Measurements from ENCODE around the gene DCST1. TPM values are rescaled to one million over a fixed set of nuclear protein-coding genes. Genes with fewer than 3 reads are reported as not detected.

DCST1 gene
- total RNA-seq, 4 donors from 2014 or later, result 0.42 TPM; not detected in 3

GRCh38 chr1:154989195-154989860 lies 44.3 kb upstream of the DCST1 start:
- Histone ChIP-seq H3K9me3 (no peaks in the 10 kb centered on the region), H3K36me3 (peaks cover 7 to 66% (median 60%) of the 10 kb centered on the region in 4 donors), H3K27ac (replicated peaks in 1 of 4) (no peak overlapping the region), H3K27me3 (no peaks in the 10 kb centered on the region), H3K4me3 (no peak overlapping the region), H3K4me1 (peaks cover 3 to 23% (median 12%) of the 10 kb centered on the region in 4 donors)
- no peak for TF ChIP-seq CTCF (IDR thresholded peaks at IDR 0.05)
- no peak for TF ChIP-seq EP300 (IDR thresholded peaks at IDR 0.05)
- TF ChIP-seq POLR2A (IDR thresholded peaks at IDR 0.05; ENCODE audit: low read depth), result no peak
- TF ChIP-seq POLR2AphosphoS5 (IDR thresholded peaks at IDR 0.05), result no peak
- whole genome bisulfite sequencing, result 83% methylated on average over 3 of the region's 3 CpGs
- DNase-seq (ENCODE audit: extremely low spot score), result no peak
- intact Hi-C loops (cut with DNase I), result no loop called here

- DNase-seq (ENCODE audit: extremely low spot score), result no peak
- Histone ChIP-seq H3K9me3 (no peaks in the 10 kb centered on the region), H3K27me3 (no peaks in the 10 kb centered on the region), H3K4me3 (no peak overlapping the region), H3K27ac (replicated peaks in 1 of 4) (no peak overlapping the region), H3K4me1 (peaks cover 0 to 18% (median 10%) of the 10 kb centered on the region in 4 donors), H3K36me3 (peaks cover 7 to 66% (median 60%) of the 10 kb centered on the region in 4 donors)
- TF ChIP-seq EP300 (IDR thresholded peaks at IDR 0.05) (no peak), POLR2AphosphoS5 (IDR thresholded peaks at IDR 0.05) (no peak), POLR2A (IDR thresholded peaks at IDR 0.05; ENCODE audit: low read depth) (no peak), CTCF (IDR thresholded peaks at IDR 0.05) (no peak)
- 90% methylated on average over 8 of the region's 8 CpGs for WGBS
- intact Hi-C loops (cut with DNase I), result no loop called here
These were observed 43.3 kb upstream of the DCST1 start for GRCh38 chr1:154990276-154990675.

- Histone ChIP-seq H3K9me3 (no peaks in the 10 kb centered on the region), H3K27me3 (no peaks in the 10 kb centered on the region), H3K36me3 (peaks cover 7 to 52% (median 48%) of the 10 kb centered on the region in 4 donors), H3K4me1 (peaks cover 0 to 22% (median 14%) of the 10 kb centered on the region in 4 donors), H3K27ac (replicated peaks in 1 of 4) (no peak overlapping the region), H3K4me3 (no peak overlapping the region)
- no peak for DNase-seq (ENCODE audit: extremely low spot score)
- TF ChIP-seq POLR2AphosphoS5 (IDR thresholded peaks at IDR 0.05), result no peak
- TF ChIP-seq CTCF (IDR thresholded peaks at IDR 0.05), result no peak
- no peak for TF ChIP-seq EP300 (IDR thresholded peaks at IDR 0.05)
- no peak for TF ChIP-seq POLR2A (IDR thresholded peaks at IDR 0.05; ENCODE audit: low read depth)
- intact Hi-C loops (cut with DNase I), result no loop called here
- WGBS, result 85% methylated on average over 12 of the region's 14 CpGs
These were observed 40.7 kb upstream of the DCST1 start for GRCh38 chr1:154992721-154993571.

DNA sequence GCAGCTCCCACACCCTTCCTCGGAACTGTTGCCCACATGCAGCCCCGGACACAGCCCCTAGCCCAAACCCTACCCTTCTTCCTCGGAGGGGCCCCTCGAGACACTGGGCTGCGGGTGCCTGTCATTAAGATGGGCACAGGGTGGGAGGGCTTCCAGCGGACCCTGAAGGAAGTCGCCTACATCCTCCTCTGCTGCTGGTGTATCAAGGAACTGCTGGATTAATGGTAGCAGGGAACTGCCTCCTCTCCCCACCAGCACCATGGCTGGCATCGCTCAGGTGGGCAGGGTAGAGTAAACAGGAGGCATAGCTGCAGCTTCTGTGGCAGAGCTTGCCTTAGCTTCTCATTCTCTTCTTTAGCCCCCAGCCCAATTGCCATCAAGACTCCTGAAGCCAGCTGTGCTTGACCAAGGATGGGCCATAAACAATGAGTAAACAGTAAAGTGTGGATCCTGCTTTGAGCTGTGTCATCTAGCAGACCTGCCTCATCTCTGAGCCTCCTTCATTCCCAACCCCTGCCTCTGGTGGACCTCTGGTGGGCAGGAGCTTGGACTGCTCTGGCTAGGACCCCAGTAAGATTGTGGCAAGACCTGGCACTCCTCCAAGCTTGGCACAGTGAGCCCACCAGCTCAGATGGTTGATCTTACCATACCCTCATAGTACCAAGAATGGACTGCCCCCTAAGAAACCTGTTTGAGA lies 39.9 kb upstream of the DCST1 start, which contains the start of gene LENEP:
TSS of gene LENEP (plus strand) at position 15 of the 697 bp plus-strand sequence. CDS start at position 37, 22 bp downstream.
- Histone ChIP-seq H3K27ac (replicated peaks in 1 of 4) (no peak within 1 kb of the TSS), H3K4me1 (peaks cover under 1 to 22% (median 17%) of the 10 kb centered on the region in 4 donors), H3K4me3 (no peak within 1 kb of the TSS), H3K27me3 (no peaks in the 10 kb centered on the region), H3K36me3 (peaks cover 7 to 44% (median 40%) of the 10 kb centered on the region in 4 donors), H3K9me3 (no peaks in the 10 kb centered on the region)
- TF ChIP-seq POLR2A (IDR thresholded peaks at IDR 0.05; ENCODE audit: low read depth) (no peak), CTCF (IDR thresholded peaks at IDR 0.05) (no peak), POLR2AphosphoS5 (IDR thresholded peaks at IDR 0.05) (no peak), EP300 (IDR thresholded peaks at IDR 0.05) (no peak)
- 100% methylated on average over 1 of the region's 8 CpGs for WGBS
- no peak for DNase-seq (ENCODE audit: extremely low spot score)
- intact Hi-C loops (cut with DNase I), result no loop called here

Measured in esophagus muscularis mucosa (tissue), 4 donors.